Sigmoid colon (tissue), 4 donors: ENCODE data around the gene CACNA2D3.

Experiments used
- CTCF ChIP-seq, 4 experiments: fragments of 450-650 bp in 3 of 4; fragments of 200-600 bp in 1 of 4; IDR thresholded peaks; one replicate each; pipeline ENCODE4 v1.5.1; 2016 to 2019; ENCODE audit warnings: antibody characterized with exemption in 4 of 4, mild to moderate bottlenecking in 3 of 4, moderate library complexity in 2 of 4
- EP300 ChIP-seq, 4 donors: sonication (generic); formaldehyde crosslinking; IDR thresholded peaks; one replicate each; pipeline ENCODE4 v1.6.1; 2017; ENCODE audit warnings: antibody characterized with exemption in 4 of 4
- POLR2A ChIP-seq, 2 donors: fragments of 450-650 bp; IDR thresholded peaks; one replicate each; pipeline ENCODE4 v1.6.1; 2016; ENCODE audit warnings: antibody characterized with exemption in 2 of 2, mild to moderate bottlenecking in 2 of 2, moderate library complexity in 2 of 2

- no peak for TF ChIP-seq CTCF (IDR thresholded peaks at IDR 0.05)
- no peak for TF ChIP-seq POLR2A (IDR thresholded peaks at IDR 0.05)
- TF ChIP-seq EP300 (IDR thresholded peaks at IDR 0.05), result no peak
These were observed 581.6 kb downstream of the CACNA2D3 start for GRCh38 chr3:54703923-54704322.
